GM12878 (cell line): ENCODE data around the gene HOOK2. TPM values are rescaled to one million over a fixed set of nuclear protein-coding genes. Genes with fewer than 3 reads are reported as not detected.

Experiments used
- ATAC-seq: fragments of 200-7000 bp; cut with Tn5 transposase; 3 replicates; pipeline ENCODE4 v1.9.1; 2020; ENCODE audit warnings: mild to moderate bottlenecking, moderate library complexity
- BruUV-seq: library from RNA; stranded (reverse); fragments of 400-500 nt; replicated peaks from 2 replicates; lab custom pipeline; 2021; lab: Mats Ljungman, UMichigan
- CTCF ChIA-PET: fragments of 300-600 bp; sonication (Branson Sonifier 250); formaldehyde crosslinking; extraction: SDS; loops from one replicate; lab custom pipeline; 2021; ENCODE audit warnings: inconsistent platforms; lab: Yijun Ruan, JAX
- POLR2A ChIA-PET: fragments of 350-600 bp; formaldehyde crosslinking; extraction: SDS; loops from one replicate; lab custom pipeline; 2021; ENCODE audit warnings: inconsistent platforms; lab: Charles Lee
- RAD21 ChIA-PET: fragments of 300-600 bp; sonication (Branson Sonifier 250); formaldehyde crosslinking; loops from one replicate; lab custom pipeline; 2023; ENCODE audit warnings: antibody characterized with exemption; ENCODE audit not compliant: unreplicated experiment; lab: Charles Lee
- SMC1A ChIA-PET: fragments of 300-600 bp; sonication (Branson Sonifier 250); formaldehyde crosslinking; loops from one replicate; lab custom pipeline; 2023; ENCODE audit not compliant: unreplicated experiment, uncharacterized antibody; lab: Charles Lee
- DNase-seq: peaks from one replicate; pipeline ENCODE4 v3.0.0-alpha.2; 2011; ENCODE audit warnings: low read depth, low spot score
- FAIRE-seq: peaks from 3 replicates; lab custom pipeline; 2011; peaks lifted over from hg19 to GRCh38; lab: Jason Lieb, UNC
- H2AFZ ChIP-seq: 2 replicates; pipeline ENCODE4 v1.6.0; 2011; ENCODE audit warnings: low read depth, low read length, control low read depth; ENCODE audit not compliant: control insufficient read depth
- H3K27ac ChIP-seq: 2 replicates; pipeline ENCODE4 v1.5.1; 2011; ENCODE audit warnings: control low read depth; ENCODE audit not compliant: control insufficient read depth, insufficient read depth
- H3K27me3 ChIP-seq, 2 experiments: replicated peaks in 1 of 2; 2 replicates each; pipeline versions ENCODE4 v1.6.0 to v1.6.1; 2011; ENCODE audit warnings: low read length in 1 of 2; ENCODE audit not compliant: control insufficient read depth in 2 of 2, insufficient read depth in 2 of 2
- H3K36me3 ChIP-seq, 2 experiments: 2 replicates each; pipeline ENCODE4 v1.5.1; 2011; ENCODE audit warnings: low read length in 1 of 2; ENCODE audit not compliant: control insufficient read depth in 2 of 2, insufficient read depth in 2 of 2
- H3K4me1 ChIP-seq: 2 replicates; pipeline ENCODE4 v1.6.1; 2011; ENCODE audit warnings: mild to moderate bottlenecking, low read length, moderate library complexity, mixed read lengths; ENCODE audit not compliant: control insufficient read depth, insufficient read depth
- H3K4me2 ChIP-seq: 2 replicates; pipeline ENCODE4 v1.6.0; 2011; ENCODE audit warnings: control low read depth; ENCODE audit not compliant: control insufficient read depth, insufficient read depth
- H3K4me3 ChIP-seq: fragments of 200-600 bp; sonication (generic); 2 replicates; pipeline ENCODE4 v1.5.1; 2016
- H3K79me2 ChIP-seq: 2 replicates; pipeline ENCODE4 v1.6.0; 2011; ENCODE audit warnings: low read length; ENCODE audit not compliant: control insufficient read depth, insufficient read depth
- H3K9ac ChIP-seq: 2 replicates; pipeline ENCODE4 v1.8.0; 2011; ENCODE audit warnings: low read length, control low read depth, mixed read lengths; ENCODE audit not compliant: control insufficient read depth, insufficient read depth
- H3K9me3 ChIP-seq: replicated peaks from 3 replicates; pipeline ENCODE4 v1.5.1; 2011; ENCODE audit warnings: mild to moderate bottlenecking, low read length; ENCODE audit not compliant: control insufficient read depth, insufficient read depth
- H4K20me1 ChIP-seq: 2 replicates; pipeline ENCODE4 v1.6.0; 2011; ENCODE audit not compliant: control insufficient read depth, insufficient read depth
- BMI1 ChIP-seq: fragments of 450-650 bp; IDR thresholded peaks from 2 replicates; pipeline ENCODE4 v1.6.1; 2016; ENCODE audit warnings: mild to moderate bottlenecking, moderate library complexity, borderline replicate concordance
- BRCA1 ChIP-seq: IDR thresholded peaks from 2 replicates; pipeline ENCODE4 v1.6.1; 2011; ENCODE audit warnings: low read depth, low read length, improper control_type of control experiment
- CHD1 ChIP-seq: IDR thresholded peaks from 2 replicates; pipeline ENCODE4 v1.6.1; 2012; ENCODE audit warnings: low read depth, low read length, improper control_type of control experiment
- CHD4 ChIP-seq: fragments of 200-600 bp; sonication (generic); IDR thresholded peaks from 2 replicates; pipeline ENCODE4 v1.6.1; 2016; ENCODE audit warnings: mild to moderate bottlenecking
- CUX1 ChIP-seq: IDR thresholded peaks from 2 replicates; pipeline ENCODE4 v1.6.1; 2012; ENCODE audit warnings: improper control_type of control experiment, low read depth, low read length; ENCODE audit not compliant: insufficient replicate concordance
- EZH2 ChIP-seq: IDR thresholded peaks from 2 replicates; pipeline ENCODE4 v1.6.1; 2012; ENCODE audit warnings: low read depth, mild to moderate bottlenecking, control low read depth, inconsistent platforms, low read length, borderline replicate concordance; ENCODE audit not compliant: control insufficient read depth
- IRF4 ChIP-seq: IDR thresholded peaks from 2 replicates; pipeline ENCODE4 v1.6.1; 2011; ENCODE audit warnings: low read depth, low read length
- JUND ChIP-seq: IDR thresholded peaks from 2 replicates; pipeline ENCODE4 v1.6.1; 2012; ENCODE audit warnings: low read depth, mild to moderate bottlenecking, low read length, improper control_type of control experiment, moderate library complexity
- LARP7 ChIP-seq: fragments of 450-650 bp; IDR thresholded peaks from 2 replicates; pipeline ENCODE4 v1.6.1; 2017; ENCODE audit warnings: mild to moderate bottlenecking
- NBN ChIP-seq: fragments of 450-650 bp; IDR thresholded peaks from 2 replicates; pipeline ENCODE4 v1.6.1; 2016
- NFIC ChIP-seq: IDR thresholded peaks from 2 replicates; pipeline ENCODE4 v1.6.1; 2012; ENCODE audit warnings: low read depth, mild to moderate bottlenecking, inconsistent platforms, low read length, moderate library complexity
- NR2F1 ChIP-seq: fragments of 450-650 bp; conservative IDR thresholded peaks from 2 replicates; pipeline ENCODE4 v1.6.1; 2017; ENCODE audit warnings: mild to moderate bottlenecking
- PRDM15 ChIP-seq: fragments of 450-650 bp; formaldehyde crosslinking; IDR thresholded peaks from 2 replicates; pipeline ENCODE4 v1.4.0; 2020; ENCODE audit warnings: mild to moderate bottlenecking, moderate library complexity
- SREBF1 ChIP-seq: IDR thresholded peaks from 2 replicates; pipeline ENCODE4 v1.6.1; 2012; ENCODE audit warnings: mild to moderate bottlenecking, low read length
- TCF12 ChIP-seq: IDR thresholded peaks from 2 replicates; pipeline ENCODE4 v1.6.1; 2011; ENCODE audit warnings: low read depth, mild to moderate bottlenecking, low read length
- ZBED1 ChIP-seq: IDR thresholded peaks from 2 replicates; pipeline ENCODE4 v1.6.1; 2016; ENCODE audit warnings: borderline replicate concordance
- WGBS: methylation state at CpG from one replicate; pipeline ENCODE4 v1.1.6; 2016; ENCODE audit warnings: low lambda C conversion rate; ENCODE audit not compliant: insufficient replicate concordance, insufficient coverage; ENCODE audit errors: missing lambda C conversion rate; 5-methylcytosine and 5-hydroxymethylcytosine counted together
- in situ Hi-C: fragments of 300-500 bp; cut with MboI; formaldehyde crosslinking; loops from 9 replicates; pipeline ENCODE4 v1.14.3; 2018; ENCODE audit warnings: mixed read lengths
- intact Hi-C: fragments of 100-400 bp; cut with micrococcal nuclease; formaldehyde crosslinking; loops from one replicate; pipeline ENCODE4 v1.14.2; 2022; ENCODE audit not compliant: unreplicated experiment
- polyA plus RNA-seq, 11 experiments: library from polyadenylated mRNA; depleted of rRNA in 4 of 11; unstranded in 6 of 11; stranded (reverse) in 5 of 11; fragments of >200 nt; fragmentation: Nextera tagmentation in 4 of 11; fragmentation: Illumina TruSeq in 1 of 11; extraction: Ambion mirVana in 4 of 11; extraction: Trizol in 1 of 11; gene quantifications; 1 replicate in 1 of 11; 2 replicates in 10 of 11; pipeline versions ENCODE4 v1.2.1 to v1.2.3, GENCODE V29; 2011 to 2016; ENCODE audit warnings: inconsistent platforms in 2 of 11, missing spikeins in 2 of 11, low read depth in 1 of 11
- total RNA-seq, 4 experiments: library from RNA; depleted of rRNA in 3 of 4; stranded (reverse); fragments of >200 nt in 3 of 4; fragmentation: Illumina TruSeq in 1 of 4; extraction: Trizol in 1 of 4; gene quantifications; 2 replicates each; pipeline versions ENCODE4 v1.2.1 to v1.2.3, GENCODE V29; 2013 to 2021

Gene HOOK2
- total and polyA plus RNA-seq, 10 of the 15 experiments (the other 5 are each of a cell fraction or from before 2014, with no cell fraction given), result 1.5 to 9.6 (median 6.2) TPM

DNA sequence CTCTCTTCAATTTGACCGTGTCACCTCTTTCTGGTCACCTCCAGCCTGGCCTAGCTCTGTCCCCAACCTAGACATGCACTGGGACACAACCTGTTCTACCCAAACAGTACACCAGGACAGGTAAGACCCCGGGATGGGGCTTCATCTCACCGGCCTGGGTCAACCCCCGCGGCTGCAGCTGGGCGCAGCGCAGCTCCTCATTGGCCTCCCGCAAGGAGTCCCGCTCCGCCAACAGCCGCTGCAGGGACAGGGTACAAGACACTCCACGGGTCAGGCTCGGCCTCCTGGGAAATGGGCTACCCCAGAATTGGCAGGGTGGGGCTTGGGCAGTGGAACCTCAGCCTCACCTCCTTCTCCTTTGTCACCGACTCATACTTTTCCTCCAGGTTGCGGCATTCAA is 7.7 kb downstream of the HOOK2 start:
- Histone ChIP-seq H3K79me2 (no peaks in the 10 kb centered on the region), H3K4me2 (no peak overlapping the region), H3K36me3 (no peaks in the 10 kb centered on the region), H3K27me3 (no peaks in the 10 kb centered on the region; a peak in 1 of 4 replicates), H3K4me3 (no peak overlapping the region), H4K20me1 (no peaks in the 10 kb centered on the region), H3K4me1 (no peaks in the 10 kb centered on the region; the same call in 1 of the 2 replicates), H3K27ac (no peak overlapping the region), H3K9me3 (no peaks in the 10 kb centered on the region), H2AFZ (no peak overlapping the region), H3K9ac (no peak overlapping the region)
- no peak for DNase-seq
- ChIA-PET RAD21 (interaction anchor here (2.0 to 9.0 kb wide), 3 partner anchors 25 to 80 kb away, joined by 4 to 76 read pairs (median 22); no protein-coding TSS in a partner anchor), SMC1A (interaction anchor here (0.6 to 4.6 kb wide), 4 partner anchors 10 to 80 kb away, joined by 5 to 61 read pairs (median 12); no protein-coding TSS in a partner anchor), POLR2A (interaction anchor here (0.6 to 0.8 kb wide), 2 partner anchors 28 to 105 kb away, joined by 3 to 5 read pairs; no protein-coding TSS in a partner anchor), CTCF (interaction anchor here (6.0 to 17.0 kb wide), 3 partner anchors 10 to 80 kb away, joined by 45 to 426 read pairs (median 235); partner anchors contain the start of genes JUNB, PRDX2 and THSD8)
- in situ Hi-C loops (loop anchor here (5.0 kb wide), 1 partner anchor 80 kb away; no protein-coding TSS in a partner anchor), intact Hi-C loops (no loop called here)
- no peak for FAIRE-seq
- BruUV-seq, result no TSS peak
- ATAC-seq, result no peak
- WGBS, result 94% methylated on average over 15 of the region's 15 CpGs
- TF ChIP-seq NFIC (no peak), TCF12 (no peak), CHD1 (no peak), NR2F1 (no peak), PRDM15 (no peak), ZBED1 (no peak), SREBF1 (no peak), IRF4 (no peak), LARP7 (no peak), BMI1 (no peak), JUND (no peak), CUX1 (no peak), EZH2 (no peak), BRCA1 (no peak), CHD4 (no peak), NBN (no peak)
